B cell (primary cell): ENCODE results near the gene KIF11.

Source experiments
- EZH2 ChIP-seq: IDR thresholded peaks from 2 replicates; pipeline ENCODE4 v1.6.1; 2012; ENCODE audit warnings: borderline replicate concordance, low read depth, mild to moderate bottlenecking, moderate library complexity, low read length; ENCODE audit not compliant: insufficient read depth, poor library complexity, severe bottlenecking
- TF ChIP-seq, protein P1 (sequence below): fragments of 200-600 bp; IDR thresholded peaks from one replicate; pipeline ENCODE4 v1.8.0; 2022; ENCODE audit warnings: antibody characterized with exemption, mild to moderate bottlenecking

DNA sequence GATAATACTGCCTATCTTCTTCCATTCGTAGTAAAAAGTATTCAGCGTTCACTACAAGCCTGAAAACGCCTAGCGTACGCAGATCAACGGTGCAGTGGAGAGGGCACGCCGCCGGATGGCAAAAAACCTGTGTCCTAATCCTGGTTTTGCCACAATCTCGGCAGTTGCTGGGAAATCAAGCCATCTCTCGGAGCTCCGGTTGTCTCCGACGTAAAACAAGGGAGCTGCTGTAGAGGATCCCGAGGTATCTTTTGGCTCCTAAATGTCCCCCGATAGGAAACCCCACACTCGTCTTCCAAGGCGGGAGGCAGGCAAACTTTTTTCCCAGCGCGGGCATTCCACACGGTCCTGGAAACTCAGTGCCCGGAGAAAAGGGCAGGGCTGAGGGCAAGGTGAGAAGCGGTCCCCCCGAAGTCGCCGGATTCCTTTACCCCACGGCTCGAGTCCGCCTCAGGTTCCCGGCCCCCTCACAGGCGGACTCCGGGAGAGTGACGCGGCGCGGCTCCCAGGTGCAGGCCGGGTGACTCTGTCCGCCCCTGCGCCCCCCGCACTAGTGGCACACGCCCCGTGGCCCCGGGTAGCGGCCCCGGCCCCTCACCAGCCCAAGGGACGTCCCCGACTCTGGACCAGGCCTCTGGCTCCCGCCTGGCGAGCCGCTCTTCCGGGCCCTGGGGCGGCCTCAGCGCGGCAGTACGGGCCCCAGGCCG, 19.7 kb upstream of the KIF11 start:
- TF ChIP-seq, protein P1, sequence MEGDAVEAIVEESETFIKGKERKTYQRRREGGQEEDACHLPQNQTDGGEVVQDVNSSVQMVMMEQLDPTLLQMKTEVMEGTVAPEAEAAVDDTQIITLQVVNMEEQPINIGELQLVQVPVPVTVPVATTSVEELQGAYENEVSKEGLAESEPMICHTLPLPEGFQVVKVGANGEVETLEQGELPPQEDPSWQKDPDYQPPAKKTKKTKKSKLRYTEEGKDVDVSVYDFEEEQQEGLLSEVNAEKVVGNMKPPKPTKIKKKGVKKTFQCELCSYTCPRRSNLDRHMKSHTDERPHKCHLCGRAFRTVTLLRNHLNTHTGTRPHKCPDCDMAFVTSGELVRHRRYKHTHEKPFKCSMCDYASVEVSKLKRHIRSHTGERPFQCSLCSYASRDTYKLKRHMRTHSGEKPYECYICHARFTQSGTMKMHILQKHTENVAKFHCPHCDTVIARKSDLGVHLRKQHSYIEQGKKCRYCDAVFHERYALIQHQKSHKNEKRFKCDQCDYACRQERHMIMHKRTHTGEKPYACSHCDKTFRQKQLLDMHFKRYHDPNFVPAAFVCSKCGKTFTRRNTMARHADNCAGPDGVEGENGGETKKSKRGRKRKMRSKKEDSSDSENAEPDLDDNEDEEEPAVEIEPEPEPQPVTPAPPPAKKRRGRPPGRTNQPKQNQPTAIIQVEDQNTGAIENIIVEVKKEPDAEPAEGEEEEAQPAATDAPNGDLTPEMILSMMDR = no peak
- no peak for TF ChIP-seq EZH2
